ENCODE results near the gene UBL4A.

Gene UBL4A

DNA sequence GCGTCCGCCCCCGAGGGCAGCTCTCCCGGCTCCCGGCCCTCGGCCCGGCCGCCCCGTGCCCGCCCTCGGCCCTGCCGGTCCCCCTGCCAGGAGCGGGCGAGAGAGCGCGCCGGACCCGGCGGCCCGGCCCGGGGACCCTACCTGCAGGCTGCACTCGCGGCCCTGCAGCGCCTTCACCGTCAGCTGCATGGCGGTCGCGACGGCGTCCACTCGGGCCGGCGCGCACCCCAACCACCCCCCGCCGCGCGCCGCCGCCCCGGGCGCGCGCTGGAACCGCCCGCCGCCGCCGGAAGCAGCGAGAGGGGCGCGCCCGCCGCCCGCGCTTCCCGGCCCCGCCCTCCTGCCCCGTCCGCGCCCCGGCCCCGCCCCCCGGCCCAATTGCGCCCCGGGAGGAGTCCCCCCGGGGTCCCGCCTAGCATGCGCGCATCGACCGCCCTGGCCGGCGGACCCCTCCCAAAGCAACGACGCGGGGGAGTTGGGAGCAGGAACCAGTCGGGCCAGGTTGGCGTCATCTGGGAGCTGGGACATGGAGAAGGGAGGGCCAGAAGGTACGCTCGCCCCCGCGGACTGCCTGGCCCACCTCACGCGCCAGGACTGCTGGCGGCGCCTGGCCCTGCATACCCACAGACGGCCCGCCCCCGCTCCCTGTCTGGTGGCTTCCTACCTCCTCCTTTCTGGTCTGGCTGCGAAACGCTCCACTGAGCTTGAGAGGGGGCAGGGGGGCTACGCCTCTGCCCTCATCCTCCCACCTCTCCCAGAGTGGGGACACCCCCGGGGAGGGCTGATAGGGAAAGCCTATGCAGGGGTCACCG lies at the start of gene UBL4A:
Gene UBL4A (minus strand): TSS at position 220 of the 812 bp plus-strand sequence. CDS start 31 bp downstream, at position 189.
- DNase-seq, result peak; percentile 25

DNA sequence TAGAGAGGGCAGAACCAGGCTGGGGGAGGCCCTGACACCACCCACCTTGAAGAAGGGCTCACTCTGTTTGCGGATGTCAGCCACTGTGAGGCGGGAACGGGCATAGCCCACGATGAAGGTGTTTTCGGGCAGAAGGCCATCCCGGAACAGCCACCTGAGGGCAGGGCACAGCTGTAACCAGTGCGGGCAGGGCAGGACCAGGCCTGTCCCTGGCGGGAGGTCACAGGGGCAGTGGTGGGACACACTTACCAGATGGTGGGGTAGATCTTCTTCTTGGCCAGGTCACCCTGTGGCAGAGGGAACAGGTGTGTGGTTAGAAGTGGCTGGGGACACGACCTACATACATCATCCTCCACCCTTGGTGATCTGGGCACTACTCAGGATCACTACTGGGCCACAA lies 49.5 kb upstream of the UBL4A start:
- DNase-seq, result no peak

DNA sequence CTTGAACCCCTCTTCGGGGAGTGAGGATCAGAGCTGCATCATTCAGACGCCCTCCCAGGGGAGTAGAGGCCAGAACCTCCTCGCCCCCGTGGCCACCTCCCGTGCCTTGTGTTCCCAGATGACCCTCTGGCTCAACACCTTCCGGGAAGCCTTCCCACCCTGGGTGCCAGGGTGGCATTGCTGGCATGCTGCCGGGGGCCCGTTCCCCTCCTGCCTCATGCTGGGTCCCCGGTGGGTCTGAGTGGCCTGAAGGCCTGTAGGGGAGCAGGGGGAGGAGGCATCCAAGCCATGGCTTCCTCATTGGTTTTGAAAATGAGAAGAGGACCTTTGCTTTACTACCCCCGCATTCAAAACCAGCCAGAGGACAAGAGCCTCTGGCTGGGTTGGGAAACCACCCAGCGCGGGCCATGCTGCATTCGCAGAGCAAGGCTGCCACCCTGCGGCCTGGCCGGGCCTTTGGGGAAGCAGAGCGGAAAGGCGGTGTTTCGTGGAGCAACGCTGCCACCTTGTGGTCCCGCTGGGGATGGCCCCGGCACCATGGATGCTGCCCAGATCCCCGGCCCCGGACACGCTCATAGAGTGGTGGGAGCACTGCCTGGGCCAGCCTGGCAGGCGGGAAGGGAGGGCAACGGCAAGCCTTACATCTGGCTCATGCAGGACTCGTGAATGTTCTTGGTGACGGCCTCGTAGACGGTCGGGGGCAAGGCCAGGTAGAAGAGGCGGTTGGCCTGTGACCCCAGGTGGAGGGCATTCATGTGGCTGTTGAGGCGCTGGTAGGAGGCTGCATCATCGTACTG lies 48.3 kb upstream of the UBL4A start:
- DNase-seq, result peak; percentile 75

DNA sequence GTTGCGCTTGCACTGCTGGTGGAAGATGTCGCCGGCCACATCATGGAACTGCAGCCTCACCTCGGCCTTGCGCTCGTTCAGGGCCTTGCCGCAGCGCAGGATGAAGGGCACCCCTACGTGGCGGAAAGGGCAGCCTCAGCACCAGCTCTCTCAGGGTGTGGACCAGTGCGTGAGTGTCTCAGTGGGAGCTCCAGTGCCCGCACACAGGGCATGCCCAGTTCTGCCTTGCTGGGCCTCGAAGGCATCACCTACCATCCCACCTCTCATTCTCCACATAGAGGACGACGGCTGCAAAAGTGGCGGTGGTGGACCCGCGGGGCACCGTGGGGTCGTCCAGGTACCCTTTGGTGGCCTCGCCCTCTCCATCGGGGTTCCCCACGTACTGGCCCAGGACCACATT lies 46.3 kb upstream of the UBL4A start:
- DNase-seq, result no peak

DNA sequence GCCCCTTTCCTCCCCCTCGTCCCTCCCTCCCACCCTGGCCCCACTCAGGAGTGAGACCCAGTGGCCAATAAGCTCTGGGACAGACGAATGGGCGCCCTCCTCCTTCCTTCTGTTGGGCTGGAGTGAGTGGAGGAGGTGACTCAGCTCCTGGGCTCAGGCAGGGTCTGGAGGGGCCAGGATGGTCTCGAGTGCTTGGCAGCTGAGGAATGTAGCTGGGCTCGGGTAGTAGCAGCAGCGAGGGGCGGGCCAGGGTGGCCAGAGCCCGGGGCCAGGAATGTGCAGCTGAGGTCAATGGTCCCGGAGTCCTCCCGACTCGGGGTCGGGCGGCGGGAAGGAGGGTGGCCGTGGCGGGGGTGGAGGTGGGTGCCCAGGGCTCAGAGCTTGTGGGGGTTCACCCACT lies 45.2 kb upstream of the UBL4A start:
- DNase-seq, result peak; percentile 14

DNA sequence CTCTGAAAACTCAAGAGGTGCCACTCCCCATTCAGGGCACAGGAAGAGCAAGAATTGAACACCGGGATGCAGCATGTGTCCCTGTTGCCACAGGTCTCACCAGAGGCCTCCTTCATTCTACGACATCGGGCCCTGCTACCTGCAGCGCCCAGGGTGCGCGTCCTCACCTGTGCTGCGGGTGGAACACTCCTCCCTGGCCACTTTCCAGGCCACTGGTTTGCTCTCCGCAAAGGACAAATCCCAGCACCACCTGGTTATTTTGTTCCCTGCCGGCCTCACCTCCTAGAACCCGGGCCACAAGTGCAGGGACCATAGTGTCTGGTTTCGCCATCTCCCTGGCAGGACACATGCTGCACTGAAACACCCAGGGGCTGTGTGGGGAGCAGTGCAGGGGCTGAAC lies 43.9 kb upstream of the UBL4A start:
- DNase-seq, result no peak

DNA sequence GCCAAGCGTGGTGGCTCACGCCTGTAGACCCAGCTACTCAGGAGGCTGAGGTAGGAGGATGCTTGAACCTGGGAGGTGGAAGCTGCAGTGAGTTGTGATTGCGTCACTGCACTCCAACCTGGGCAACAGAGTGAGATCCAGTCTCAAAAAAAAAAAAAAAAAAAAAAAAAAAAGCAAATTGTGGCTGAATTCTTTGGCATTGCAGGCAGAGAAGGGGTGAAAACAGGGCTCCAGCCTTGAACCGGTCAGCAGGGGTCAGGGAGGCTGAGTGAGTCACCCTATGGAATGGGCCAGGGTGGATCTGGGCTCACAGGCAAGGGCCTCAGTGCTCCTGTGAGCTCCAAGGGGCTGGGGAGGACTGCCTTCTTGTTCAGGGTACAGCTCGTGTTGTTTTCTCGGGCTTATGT lies 42.8 kb upstream of the UBL4A start:
- no peak for DNase-seq

DNA sequence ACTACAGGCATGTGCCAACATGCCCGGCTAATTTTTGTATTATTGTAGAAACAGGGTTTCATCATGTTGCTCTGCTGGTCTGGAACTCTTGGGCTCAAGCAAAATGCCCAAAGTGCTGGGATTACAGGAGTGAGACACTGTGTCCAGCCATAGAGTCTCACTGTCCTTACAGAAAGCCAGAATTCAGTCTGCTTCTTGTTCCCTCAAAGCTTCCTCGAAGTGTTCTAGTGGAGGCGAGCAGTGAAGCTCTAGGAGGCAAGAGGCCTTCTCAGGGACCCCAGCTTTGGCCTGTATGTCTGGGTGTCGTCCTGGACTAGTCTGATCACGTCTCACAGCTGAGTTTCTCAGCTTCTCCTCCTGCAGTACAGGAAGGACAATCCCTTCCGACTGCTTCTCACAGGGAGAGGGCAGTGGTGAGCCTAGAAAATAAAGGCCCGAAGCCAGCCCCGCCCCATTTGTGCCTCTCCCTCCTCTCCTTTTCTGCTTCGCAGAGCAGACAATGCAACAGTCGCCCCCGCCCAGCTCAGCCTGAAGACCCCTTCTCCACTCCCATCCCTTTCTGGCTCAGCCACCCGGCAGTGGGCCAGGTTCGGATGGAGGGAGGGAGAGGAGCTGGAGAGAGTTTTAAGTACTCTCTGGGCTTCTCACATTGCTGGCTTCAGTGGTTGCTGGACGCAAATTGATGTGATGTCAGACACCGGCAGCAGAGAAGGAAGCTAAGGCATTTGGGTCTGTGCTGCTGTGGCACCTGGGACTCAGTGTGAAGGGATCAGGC lies 40.7 kb upstream of the UBL4A start:
- DNase-seq, result peak; percentile 70

DNA sequence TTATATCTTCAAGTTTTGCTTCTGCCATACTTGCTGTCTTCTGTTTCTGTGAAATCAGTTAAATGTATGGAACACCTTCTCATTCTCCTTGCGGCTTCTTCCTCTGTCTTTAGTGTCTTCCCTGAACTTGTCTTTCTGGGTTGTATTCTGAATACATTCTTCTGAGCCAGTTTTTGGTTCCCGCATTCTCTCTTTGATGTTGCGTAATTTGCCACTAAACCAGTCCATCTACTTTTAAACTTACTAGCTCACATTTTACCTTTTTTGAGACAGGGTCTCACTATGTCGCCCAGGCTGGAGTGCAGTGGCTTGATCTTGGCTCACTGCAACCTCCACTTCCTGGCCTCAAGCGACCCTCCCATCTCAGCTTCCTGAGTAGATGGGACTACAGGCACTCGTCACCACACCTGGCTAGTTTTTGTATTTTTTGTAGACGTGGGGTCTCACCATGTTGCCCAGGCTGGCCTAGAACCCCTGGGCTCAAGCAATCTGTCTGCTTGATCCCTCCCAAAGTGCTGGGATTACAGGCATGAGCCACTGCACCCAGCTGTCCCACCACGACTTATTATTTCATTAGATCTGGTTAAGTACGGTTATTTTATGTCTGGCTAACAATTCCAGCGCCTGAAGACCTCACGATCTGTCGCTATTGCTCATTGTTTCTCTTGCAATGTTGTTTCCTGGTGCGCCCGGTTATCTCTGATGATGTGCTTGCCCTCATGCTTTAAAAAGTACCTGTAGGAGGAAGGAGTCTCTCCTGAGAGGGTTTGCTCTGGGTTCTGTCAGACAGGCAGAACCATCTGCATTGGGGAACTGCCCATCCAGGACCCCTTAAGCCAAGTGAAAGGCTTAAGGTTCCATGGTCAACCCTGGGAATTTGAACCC lies 39.4 kb upstream of the UBL4A start:
- DNase-seq, result no peak

DNA sequence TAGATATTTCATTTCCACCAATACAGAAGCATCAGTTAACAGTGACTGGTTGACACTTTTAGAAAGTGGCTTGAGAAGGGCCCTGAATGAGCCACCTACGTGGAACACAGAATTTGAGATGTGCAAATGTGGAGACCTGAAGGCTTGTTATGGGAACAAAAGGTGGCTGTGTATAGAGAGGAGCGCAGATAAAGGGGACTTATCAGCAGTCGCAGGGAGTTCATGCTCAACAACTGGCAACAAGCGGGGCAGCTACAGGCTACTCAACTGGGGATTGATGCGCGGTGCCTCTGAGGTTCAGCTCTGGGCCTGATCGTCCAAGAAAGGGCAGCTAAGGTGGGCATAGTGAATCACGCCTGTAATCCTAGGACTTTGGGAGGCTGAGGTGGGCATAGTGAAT lies 33.0 kb upstream of the UBL4A start:
- DNase-seq, result no peak

DNA sequence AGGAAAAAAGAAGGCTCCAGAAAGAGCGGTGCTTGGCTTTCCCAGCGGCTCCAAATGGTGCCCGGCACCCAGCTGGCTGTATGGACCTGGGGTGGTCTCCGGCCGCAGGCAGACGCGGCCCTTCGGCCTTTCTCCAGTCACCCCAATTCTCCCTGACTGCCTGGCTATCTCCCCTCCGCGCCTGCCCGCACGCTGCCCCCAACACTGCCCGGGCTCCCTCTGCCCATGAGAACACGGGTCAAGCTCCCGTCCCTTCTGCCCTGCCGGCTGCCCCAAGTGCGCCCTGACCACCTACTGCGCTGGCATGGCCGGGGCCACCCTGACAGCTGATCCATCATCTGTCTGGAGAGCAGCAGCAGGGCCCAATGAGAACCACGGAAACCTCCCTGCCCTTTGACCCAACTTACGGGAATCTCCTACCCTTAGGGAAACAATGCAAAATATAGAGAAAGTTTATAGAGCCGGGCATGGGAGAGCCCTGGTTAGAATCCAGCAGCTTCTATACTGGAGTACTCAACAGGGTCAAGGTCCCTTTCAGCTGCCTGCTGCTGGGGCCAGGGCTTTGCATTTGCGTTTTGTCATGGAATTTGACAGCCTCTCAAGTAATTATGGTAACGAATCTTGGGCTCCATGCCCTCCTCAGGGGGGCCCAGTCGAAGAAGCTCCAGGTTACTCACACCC lies 30.8 kb upstream of the UBL4A start:
- no peak for DNase-seq

DNA sequence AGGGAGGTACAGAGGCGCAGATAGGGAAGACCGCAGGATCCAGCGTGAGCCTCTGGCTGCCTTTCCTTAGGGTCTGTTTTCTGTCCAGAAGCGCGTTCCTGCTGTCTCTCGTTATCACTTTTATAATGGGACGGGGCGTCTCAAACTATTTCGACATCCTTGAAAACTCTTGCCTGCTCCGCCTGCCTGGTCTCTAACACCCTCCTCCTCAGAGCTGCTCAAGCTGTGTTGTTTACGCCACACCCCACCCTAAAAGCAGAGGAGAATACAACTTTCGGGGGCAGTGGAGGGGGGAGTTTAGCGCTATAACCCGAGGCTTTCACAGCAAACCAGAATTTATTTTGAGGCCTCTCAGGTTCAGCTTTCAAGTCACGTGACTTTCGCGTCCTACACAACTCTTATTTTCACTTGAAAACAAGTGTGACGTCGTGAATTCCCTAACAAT lies 30.3 kb upstream of the UBL4A start:
- peak; percentile 48 for DNase-seq

DNA sequence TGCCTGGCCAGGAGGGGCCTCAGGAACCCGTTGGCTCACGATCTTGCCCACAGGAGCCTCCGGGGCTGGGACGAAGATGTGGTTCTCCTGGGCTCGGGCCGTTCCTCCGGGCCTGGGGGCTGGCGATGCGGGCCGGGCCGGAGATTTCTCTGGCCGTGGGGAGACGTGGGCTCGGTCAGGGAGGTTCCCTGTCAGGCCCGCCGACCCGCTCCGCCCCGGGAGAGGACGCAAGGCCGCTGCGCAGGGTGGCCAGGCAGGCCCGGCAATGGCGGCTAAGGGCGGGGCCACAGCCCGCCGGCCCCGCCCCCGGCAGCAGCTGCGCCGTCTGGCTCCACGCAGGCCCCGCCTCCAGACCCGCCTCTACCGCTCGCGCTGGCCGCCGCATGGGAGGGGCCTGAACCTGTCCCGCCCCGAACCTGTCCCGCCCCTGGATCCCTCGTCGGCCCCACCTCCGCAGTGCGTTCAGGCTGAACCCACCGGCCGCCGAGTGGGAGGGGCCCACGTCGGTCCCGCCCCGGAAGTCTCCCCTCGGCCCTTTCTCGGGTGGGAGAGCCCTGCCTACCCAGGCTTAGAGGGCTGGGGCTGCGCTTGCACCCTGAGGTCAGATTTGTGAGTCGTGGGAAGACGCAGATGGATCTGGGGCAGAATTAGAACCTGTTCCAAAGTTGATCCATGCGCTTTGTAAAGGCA lies 29.7 kb upstream of the UBL4A start, which contains the start of gene FAM3A:
Gene FAM3A (minus strand): TSS at position 267 of the 690 bp plus-strand sequence. CDS start 460 bp downstream, outside the sequence.
- DNase-seq, result peak; percentile 86

DNA sequence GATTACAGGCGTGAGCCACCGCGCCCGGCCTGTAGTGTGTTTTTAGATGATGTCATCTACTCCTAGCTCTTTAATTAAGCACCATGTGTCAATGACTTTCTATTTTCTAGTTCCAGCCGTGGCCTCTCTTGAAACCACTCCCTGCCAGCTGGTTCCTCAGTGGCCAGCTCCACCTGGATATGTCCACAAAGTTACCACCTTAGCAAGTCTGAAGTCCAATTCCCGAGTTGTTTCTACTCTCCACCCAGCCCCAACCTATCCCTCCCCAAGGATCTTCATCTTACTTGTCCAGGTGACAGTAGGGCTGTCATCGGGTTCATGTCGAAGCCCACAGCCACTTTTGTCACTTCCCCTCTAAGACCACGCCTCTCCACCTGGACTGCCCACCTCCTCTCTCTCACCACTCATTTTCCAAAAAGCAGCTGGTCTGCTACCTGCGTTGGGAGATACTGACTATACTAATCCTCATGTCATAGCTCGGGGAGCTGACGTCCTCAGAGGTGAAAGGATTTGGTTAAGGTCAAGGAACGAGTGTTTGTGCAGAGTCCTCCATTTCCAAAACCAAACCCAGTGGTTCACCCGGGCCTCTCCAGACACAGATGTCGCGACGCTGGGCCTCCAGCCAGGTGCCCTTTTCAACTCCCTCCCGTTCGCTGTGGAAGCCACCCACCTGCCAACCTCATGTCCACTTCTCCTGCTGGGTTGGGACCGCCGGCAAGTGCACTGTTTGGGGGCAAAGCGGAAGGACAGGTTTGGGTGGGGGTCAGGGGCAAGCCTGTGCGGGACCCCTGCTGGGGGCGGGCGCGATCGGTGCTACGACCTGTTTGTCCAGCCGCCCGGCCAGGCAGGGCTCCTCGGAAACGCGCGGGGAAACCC lies 28.9 kb upstream of the UBL4A start:
- no peak for DNase-seq

DNA sequence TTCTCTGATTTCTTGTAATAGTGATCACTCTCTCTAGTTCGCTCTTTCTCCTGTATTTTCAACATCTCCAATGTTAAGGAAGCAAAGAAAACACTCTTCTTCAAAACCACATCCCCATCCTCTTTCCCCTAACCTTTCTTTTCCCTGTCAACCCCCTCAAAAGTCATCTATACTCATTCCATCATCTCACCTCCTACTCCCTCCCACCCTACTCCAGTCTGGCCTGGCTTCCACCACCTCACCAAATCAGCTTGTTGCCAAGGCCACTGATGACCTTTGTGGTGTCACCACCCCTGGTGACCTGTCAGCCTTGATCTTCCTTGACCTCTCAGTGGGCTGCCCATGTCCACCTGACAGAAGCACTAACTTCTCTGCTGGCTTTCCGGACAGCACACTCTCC lies 27.3 kb upstream of the UBL4A start:
- DNase-seq, result no peak

DNA sequence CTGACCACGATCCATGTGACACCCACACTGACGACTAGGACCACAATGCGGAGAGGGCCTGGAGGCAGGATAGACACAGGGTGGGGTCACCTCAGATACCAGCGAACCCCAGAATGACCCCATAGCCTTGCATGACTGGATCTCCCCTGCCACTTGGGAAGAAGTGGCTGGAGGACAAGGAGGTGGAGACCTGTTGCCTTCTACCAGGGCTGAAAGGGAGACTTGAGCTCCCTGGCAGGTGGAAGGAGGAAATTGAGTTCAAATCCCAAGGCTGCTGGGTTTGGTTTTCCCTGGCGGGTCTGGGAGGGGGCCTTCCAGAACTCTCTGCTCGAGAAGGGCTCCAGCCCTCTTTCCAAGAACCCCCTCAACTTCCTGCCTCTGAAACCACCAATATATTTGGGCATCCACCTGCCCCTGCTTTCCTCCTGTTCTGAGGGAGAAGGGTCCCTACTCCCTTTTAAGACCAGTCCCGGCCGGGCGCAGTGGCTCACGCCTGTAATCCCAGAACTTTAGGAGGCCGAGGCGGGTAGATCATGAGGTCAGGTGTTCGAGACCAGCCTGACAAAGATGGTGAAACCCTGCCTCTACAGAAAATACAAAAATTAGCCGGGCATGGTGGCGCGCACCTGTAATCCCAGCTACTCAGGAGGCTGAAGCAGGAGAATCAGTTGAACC lies 26.6 kb upstream of the UBL4A start:
- DNase-seq, result no peak

DNA sequence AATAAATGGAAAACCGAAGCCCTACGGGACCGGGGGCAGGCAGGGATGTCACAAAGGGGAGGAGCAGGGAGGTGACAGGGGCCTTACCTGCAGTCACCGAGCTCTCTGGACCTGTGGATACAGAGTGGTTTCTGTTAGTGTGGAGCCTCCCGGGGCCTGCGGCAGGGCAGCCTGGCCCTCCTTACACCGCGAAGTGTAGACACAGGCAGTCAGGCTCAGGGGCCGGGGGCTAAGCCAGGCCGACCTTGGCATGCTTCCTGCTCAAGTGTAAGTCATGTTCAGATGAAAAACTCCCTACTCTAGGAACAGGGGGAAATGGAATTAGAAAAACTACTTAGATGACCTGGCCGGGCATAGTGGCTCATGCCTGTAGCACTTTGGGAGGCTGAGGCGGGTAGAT lies 25.3 kb upstream of the UBL4A start:
- DNase-seq, result no peak

DNA sequence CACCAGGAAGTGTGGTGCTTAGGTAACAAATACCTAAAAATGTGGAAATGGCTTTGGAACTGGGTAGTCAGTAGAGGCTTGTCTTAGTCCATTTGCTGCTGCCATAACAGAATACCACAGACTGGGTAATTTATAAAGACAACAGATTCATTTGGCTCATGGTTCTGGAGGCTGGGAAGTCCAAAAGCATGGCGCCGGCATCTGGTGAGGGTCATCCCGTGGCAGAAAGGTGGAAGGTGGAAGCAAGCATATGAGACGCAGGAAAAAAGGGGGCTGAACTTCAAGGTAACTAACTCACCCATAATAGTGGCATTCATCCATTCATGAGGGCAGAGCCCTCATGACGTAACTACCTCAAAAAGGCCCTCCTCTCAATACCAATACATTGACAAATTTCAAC lies 23.0 kb upstream of the UBL4A start:
- no peak for DNase-seq

DNA sequence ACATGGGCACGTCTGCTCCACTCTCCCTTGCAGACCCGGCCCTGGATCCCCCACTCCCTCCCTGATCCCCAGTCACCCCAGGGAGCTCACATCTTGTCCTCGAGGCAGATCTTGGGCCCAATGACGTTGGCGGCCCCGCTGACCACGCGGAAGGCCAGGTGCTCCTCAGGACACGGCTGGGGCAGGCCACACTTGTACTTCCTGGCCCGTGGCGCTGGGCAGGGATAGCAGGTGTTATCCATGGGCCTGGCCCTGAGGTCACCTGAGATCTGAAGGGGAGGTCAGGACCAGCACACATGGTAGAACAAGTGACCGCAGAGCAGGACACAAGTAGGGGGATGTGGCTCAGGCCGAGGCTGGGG lies 21.9 kb upstream of the UBL4A start:
- DNase-seq, result no peak

All from fibroblast of skin of right quadriceps (primary cell).